ENCODE results near the gene NPTX1.
A peak's percentile ranks its signal among the peaks of the same experiment; 100 is the strongest.

NPTX1 gene

GRCh38 chr17:80441598-80442322 lies 34.6 kb downstream of the NPTX1 start:
- no peak for DNase-seq

DNA sequence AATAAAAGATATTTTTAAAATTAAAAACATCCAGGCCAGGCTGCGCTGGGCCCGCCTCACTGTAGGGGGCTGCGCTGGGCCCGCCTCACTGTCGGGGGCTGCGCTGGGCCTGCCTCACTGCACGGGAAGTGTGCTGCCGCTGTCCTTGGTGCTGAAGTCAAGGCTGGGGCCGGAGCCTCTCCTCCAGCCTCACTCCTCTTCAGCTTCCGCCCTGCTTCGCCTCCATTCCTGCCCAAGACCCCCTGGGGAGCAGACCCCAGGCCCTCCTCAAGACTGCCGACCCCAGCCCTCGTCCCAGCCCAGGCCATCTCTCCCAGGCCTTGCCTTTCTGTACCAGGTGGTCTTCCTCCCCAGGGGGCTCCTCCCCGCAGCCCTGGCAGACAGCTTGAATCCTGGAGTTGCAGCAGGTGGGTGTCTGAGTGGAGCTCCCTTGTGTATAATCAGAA lies 35.3 kb downstream of the NPTX1 start:
- DNase-seq = peak; percentile 25

DNA sequence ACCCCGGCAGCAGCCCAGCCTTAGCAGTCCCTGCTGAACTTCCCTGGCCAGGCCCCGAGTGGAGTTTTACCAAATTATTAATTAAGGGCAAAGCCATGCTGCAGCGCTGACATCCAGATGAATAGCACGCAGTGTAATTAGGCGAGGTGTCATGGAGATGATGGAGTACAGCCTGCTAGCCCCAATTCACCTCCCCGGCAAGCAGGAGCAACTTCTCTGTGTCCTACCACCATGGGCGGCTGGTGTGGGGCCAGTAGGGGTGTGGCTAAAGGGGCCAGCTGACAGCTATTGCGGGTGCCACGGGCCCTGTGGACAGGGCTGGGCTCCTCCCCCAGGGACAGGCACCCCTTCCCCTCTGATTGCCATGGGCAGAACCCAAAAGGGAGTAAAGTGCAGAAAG lies 36.9 kb downstream of the NPTX1 start:
- no peak for DNase-seq

GRCh38 chr17:80438806-80439205 lies 37.6 kb downstream of the NPTX1 start:
- no peak for DNase-seq

DNA sequence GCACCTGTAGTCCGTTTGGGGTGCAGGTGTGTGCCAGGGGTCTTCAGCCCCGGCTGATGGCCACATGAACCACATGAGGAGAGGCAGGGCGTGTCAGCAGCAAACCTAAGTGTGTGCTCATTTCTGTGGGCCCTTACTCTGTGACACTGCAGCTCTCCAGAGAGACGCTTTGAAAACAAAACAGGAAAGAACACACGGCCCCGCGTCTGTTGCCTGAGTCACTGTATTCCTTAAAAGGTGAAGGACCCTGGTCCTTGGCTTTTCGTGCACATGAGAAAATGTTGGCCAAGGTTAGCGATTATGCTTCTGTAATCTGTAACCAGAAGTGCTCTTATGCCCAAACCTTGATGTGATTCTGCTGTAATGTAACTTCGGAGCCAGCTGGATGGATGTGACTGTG lies 38.9 kb downstream of the NPTX1 start:
- DNase-seq = no peak

DNA sequence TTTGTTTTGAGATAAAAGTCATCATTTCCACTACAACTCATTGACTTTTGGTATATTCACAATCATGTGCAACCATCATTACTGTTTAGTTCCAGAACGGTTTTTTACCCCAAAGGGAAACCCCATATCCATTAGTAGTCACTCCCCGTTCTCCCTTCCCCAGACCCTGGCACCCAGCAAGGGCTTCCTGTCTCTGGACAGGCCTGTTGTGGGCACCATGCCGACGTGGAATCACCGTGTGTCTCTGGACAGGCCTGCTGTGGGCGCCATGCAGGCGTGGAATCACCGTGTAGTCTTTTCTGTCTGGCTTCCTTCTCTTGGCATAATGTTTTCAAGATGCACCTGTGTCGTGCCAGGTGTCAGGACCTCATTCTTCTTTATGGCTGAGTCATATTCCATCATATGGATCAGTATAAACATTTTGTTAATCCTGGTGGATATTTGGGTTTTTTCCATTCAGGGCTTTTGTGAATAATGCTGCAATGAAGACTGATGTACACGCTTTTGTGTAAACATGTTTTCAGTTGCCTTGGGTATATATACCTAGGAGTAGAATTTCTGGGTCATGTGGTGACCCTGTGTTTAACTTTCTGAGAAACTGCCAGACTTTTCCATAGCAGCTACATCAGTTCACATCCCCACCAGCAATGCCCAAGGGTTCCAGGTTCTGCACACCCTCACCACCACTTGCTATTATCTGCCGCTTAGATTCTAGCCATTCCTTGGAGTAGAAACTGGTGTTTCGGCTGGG lies 42.3 kb downstream of the NPTX1 start:
- DNase-seq = no peak

DNA sequence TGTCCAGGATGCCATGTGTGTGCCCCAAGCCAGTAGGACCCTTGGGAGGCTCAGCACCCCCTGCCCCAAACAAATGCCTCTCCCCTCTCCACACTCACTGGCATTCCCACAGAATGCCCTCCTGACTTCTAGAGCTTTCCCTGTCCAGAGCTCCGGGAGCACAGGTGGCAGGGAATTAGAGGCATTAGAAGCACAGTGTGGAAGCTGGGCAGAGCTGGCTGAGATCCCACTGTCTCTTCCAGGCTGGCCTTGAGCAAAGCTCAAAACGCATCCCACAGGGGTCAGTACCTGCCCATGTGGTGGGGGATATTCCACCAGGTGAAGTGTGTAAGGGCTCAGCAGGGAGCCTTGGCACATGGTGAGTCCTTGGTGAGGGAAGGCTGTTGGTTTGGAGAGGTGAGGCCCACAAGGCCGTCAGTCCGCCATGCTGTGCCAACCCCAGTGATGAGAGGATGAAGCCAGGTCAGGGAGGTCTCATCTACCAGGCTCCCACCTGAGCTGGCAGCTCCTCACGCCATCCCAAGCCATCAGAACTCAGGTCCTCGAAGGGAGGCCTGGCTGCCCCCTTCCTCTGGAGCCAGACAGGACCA lies 43.4 kb downstream of the NPTX1 start:
- no peak for DNase-seq

DNA sequence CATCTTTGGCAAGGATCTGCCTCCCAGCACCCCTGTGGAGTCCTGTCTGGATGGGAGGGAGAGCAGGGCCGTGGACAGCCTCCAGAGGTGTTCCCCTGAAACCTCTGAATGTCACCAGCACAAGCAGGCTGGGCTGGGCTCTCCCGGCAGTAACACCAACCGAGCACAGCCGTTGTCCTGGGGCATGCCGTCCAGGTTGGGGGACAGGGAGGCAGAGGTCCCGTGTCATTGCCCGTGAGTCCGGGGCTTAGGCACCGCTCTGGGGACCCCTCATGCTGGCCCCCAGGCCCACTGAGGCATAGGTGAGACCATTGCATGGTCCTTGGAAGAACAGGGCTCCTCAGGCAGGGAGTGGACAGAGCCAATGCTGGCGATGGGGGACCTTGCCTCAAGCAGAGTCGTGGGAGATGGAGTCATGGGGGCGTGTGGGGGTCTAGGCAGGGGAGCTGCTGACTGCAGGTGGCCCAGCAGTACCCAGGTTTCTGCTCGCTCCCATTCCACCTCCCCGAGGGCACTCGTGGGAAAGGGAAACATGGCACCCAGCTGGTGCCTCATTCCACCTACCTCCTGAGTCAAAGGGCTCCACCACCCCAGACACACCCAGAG lies 44.0 kb downstream of the NPTX1 start:
- no peak for DNase-seq

DNA sequence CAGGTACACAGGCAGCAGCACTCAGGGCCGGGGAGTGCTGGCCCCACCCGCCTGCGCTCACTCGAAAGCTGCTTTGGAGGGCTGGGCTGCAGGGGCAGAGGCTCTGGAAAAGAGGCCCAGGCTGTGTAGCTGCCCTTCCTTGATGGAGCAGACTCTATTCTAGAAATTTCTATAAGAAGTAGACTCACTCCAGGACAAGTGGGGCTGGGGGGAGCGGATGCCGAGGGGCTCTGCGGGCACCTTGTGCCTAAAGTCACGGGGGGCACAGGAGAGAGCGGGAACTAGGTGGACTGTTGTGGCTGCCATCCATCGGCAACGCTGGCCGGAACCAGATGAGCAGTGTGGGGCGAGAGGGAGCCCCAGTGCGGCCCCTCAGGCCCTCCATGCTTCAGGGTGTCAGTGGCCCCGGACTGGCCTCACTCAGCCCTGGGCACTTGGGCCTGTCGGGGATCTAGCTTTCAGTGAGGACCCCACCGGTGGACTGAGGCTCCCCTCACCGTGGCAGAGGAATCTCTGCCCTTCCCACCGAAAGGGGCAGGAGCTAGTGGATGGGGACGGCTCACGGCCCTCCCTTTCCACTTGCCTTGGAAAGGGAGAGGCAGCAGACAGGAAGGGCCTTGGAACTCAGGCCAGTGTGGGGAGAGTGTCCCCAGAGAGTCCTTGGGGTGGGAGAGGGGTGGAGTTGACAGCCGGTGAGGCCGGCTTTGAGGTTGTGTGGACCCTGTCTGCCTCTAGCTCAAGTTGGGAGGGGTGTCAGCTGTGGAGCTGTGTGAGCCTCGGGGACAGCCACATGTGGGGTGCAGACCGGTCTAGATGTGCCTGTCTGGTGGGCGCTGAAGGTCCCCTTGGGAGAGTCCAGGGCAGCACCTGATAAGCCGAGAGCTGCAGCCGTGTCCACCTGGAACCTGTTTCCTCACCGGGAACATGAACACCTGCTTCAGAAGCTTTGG lies 44.9 kb downstream of the NPTX1 start:
- no peak for DNase-seq

DNA sequence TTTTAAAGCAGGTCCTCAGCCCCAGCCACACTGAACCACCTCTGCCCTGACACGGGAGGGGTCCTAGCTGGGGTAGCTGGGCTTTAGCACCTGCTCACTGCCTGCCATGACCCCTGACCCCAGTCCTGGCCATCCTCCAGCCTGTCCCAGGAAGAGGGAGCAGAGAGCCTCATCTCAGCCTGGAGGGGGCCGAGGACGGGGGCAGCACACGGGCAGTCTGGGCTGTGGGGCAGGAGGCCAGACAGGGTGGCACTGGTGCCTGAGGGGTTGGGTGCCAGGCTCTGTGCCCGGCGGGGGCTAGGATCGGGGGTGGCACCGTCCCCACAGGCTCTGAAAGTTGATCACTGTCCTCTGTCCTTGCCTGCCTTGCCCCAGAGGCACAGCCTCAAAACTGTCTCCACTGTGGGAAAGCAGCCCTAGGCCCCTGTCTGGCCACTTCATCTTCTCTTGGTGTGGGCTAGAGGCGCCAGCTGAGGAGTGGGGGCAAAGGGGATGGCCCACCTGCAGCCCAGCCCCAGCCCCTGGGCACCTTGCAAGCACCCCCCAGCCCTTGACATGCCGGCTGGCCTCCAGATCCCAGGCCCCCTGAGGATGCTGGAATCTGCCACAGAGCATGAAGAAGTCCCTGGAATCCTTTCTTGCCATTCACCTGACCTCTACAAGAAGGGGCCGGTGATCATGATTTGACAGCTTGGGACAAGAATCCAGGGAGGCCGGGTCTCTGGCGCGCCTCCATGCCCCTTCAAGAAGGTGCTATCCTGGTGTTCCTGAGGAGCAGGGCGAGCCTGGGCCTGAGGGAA lies 45.8 kb downstream of the NPTX1 start:
- DNase-seq = no peak

DNA sequence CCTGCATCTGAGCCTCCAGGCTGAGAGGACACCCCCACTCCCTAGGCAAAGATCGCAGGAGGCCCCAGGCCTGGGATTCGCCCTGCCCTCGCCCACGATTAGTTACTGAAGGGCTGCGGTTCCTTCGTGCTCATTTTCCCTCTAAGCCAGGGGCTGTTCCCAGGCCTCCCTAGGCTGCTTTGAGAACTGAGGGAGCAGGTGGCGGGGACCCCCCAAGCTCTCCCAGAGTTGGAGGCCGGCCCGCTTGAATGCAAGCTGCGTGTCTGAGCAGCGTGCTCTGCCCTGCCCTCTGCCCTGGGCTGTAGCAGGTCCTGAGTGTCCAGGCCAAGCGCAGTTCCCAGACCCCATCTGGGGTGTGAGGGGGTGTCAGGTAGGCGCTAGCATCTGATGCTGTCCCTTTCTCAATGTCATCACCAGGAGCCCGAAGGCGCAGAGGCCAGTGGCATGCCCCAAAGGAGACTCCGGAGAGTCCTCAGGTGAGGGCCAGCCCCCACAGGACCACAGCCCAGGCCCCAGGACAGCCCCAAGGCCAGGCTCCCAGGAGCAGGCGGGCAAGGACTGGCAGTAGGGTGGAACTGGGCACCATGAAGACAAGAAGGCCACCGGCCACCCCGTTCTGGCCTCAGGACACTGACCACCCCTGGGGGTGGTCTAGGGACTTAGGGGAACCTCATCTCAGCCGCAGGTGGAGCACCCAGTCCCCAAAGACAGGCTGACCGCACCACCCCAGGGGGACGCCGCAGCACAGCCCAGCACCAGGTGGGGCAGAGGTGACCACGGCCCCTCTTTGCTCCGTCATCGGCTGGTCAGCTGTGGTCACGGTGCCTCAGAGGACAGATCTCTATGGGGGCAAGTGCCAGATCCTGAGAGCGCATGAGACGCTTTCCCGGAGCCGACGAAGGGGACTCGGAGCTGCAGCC lies 46.8 kb downstream of the NPTX1 start:
- no peak for DNase-seq

GRCh38 chr17:80428796-80429195 lies 47.6 kb downstream of the NPTX1 start:
- DNase-seq = no peak

DNA sequence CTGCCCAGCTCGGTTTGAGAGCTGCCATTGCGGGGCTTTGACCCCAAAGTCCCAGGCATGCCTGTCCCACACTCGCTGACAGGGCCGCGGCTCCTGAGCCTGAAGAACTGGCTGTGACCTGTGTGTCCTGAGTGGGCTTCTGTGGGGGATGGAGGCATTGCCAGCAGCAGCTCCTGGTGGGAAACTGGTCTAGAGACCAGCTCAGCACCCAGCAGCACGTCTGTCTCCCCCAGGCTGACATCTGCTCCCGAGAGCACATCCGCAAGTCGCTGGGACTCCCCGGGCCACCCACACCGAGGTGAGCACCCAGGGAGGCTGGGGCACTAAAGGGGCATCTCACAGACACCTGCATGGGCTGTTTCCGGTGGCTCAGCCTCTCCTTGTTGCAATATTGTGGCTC lies 48.0 kb downstream of the NPTX1 start:
- DNase-seq = no peak

GRCh38 chr17:80427366-80428282 lies 48.8 kb downstream of the NPTX1 start:
- no peak for DNase-seq

- DNase-seq = peak; percentile 38
These were observed 49.6 kb downstream of the NPTX1 start for GRCh38 chr17:80426671-80427326.

DNA sequence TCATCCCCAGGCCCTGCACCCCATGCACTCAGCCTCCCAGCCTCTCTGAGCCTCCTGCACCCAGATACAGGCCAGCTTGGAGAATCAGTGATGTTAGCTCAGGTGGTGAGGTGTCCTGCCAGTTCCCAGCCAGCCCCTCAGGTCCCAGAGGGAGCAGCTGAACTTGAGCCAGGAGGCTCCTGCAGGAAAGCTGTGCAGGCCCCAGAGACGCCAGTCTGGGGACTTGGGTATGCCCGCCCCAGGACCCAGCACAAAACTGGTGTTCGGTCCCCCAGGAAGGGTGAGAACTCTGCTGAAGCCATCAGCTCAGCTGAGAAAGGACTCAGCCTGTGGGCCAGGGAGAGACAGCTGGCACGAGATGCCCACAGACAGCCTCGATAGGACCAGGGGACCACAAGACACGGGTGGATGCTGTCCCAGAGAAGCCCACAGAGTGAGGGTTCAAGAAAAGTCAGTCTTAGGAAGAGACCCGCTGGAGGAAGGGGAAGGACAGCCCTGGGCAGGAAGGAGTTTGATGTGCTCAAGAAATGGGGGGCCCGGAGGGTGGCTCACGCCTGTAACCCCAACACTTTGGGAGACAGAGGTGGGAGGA lies 50.5 kb downstream of the NPTX1 start:
- DNase-seq = no peak

DNA sequence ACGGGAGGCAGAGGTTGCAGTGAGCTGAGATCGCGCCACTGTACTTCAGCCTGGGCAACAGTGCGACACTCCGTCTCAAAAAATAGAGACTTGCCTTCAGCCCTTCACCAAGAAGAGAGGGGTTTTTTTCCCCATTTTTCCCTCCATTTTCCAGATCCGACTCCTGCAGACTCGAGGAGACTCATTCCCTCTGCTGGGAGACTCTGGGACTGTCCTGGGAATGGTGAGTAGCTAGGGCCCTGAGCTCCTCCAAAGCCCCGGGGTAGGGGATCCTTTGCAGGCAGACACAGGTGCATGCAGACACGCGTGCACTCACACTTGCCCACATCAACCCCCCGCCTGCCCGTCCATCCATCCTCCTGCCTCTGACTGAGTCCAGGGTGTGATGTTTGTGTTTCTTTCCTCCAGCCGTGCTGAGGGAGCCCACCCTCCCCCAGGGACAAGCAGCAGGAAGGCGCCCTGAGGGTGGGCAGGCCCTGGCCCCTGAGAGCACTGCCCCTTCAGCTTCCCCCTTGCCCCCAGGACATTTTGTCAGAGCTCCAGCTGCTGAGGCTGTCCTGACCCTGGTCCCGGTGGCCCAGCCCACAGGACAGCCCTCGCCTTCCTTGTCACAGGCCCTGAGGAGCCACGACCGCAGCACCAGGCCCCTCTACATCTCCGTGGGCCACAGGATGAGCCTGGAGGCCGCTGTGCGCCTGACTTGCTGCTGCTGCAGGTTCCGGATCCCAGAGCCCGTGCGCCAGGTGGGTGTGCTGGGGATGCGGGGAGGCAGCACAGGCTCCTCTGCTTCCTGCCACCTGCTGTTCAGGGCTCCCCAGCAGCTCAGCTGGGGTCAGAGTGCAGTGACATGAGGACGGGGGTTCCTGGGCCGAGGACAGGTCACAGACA lies 51.3 kb downstream of the NPTX1 start:
- no peak for DNase-seq
